Type B pancreatic cell (in vitro differentiated cells): ENCODE measurements around the gene SPIN4. TPM values are rescaled to one million over a fixed set of nuclear protein-coding genes. Genes with fewer than 3 reads are reported as not detected.

Source experiments
- DNase-seq: peaks from one replicate; pipeline ENCODE4 v3.0.0; 2021; ENCODE audit warnings: mixed read lengths; ENCODE audit not compliant: unreplicated experiment; ENCODE audit errors: extremely low spot score
- H3K27ac Mint-ChIP-seq: 2 replicates; pipeline ENCODE4 v1.8.0; 2021; ENCODE audit warnings: mild to moderate bottlenecking, mixed read lengths
- H3K27me3 Mint-ChIP-seq: 2 replicates; pipeline ENCODE4 v1.8.0; 2021; ENCODE audit warnings: mixed read lengths
- H3K36me3 Mint-ChIP-seq: 2 replicates; pipeline ENCODE4 v1.8.0; 2021; ENCODE audit warnings: mixed read lengths
- H3K4me1 Mint-ChIP-seq: one replicate; pipeline ENCODE4 v1.8.0; 2021; ENCODE audit warnings: mixed read lengths; ENCODE audit not compliant: unreplicated experiment
- H3K4me3 Mint-ChIP-seq: 2 replicates; pipeline ENCODE4 v1.8.0; 2021; ENCODE audit warnings: mild to moderate bottlenecking, mixed read lengths
- H3K9me3 Mint-ChIP-seq: 2 replicates; pipeline ENCODE4 v1.8.0; 2021; ENCODE audit warnings: mixed read lengths
- total RNA-seq: library from RNA; stranded (reverse); gene quantifications from 2 replicates; pipeline ENCODE4 v1.2.1, GENCODE V29; 2021; ENCODE audit warnings: low replicate concordance
- TF ChIP-seq, protein P1 (sequence below): fragments of 200-600 bp; sonication (generic); conservative IDR thresholded peaks from 2 replicates; pipeline ENCODE4 v1.5.0; 2021; ENCODE audit warnings: antibody characterized with exemption, mild to moderate bottlenecking

The SPIN4 gene
- total RNA-seq, 1 donor from 2014 or later = 8.4 TPM

- Mint-ChIP-seq H3K4me1 (no peaks in the 10 kb centered on the region), H3K4me3 (no peak overlapping the region), H3K9me3 (peaks cover 6% of the 10 kb centered on the region), H3K27me3 (no peaks in the 10 kb centered on the region), H3K27ac (no peak overlapping the region), H3K36me3 (no peaks in the 10 kb centered on the region)
- TF ChIP-seq, protein P1, sequence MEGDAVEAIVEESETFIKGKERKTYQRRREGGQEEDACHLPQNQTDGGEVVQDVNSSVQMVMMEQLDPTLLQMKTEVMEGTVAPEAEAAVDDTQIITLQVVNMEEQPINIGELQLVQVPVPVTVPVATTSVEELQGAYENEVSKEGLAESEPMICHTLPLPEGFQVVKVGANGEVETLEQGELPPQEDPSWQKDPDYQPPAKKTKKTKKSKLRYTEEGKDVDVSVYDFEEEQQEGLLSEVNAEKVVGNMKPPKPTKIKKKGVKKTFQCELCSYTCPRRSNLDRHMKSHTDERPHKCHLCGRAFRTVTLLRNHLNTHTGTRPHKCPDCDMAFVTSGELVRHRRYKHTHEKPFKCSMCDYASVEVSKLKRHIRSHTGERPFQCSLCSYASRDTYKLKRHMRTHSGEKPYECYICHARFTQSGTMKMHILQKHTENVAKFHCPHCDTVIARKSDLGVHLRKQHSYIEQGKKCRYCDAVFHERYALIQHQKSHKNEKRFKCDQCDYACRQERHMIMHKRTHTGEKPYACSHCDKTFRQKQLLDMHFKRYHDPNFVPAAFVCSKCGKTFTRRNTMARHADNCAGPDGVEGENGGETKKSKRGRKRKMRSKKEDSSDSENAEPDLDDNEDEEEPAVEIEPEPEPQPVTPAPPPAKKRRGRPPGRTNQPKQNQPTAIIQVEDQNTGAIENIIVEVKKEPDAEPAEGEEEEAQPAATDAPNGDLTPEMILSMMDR = no peak
- no peak for DNase-seq
Observed at GRCh38 chrX:63327788-63328187, 23.3 kb downstream of the SPIN4 start.

- TF ChIP-seq, protein P1 = no peak
- H3K27me3 Mint-ChIP-seq = no peaks in the 10 kb centered on the region
- no peak overlapping the region for H3K27ac Mint-ChIP-seq
- H3K4me3 Mint-ChIP-seq = no peak overlapping the region
- H3K36me3 Mint-ChIP-seq = no peaks in the 10 kb centered on the region
- H3K4me1 Mint-ChIP-seq = no peaks in the 10 kb centered on the region
- H3K9me3 Mint-ChIP-seq = peaks cover 4% of the 10 kb centered on the region
- no peak for DNase-seq
Observed at GRCh38 chrX:63299596-63299995, 51.5 kb downstream of the SPIN4 start.
